GM12872 (cell line): Measurements from ENCODE around the gene MSX2.

Experiments
- TF ChIP-seq, protein P1 (sequence below): IDR thresholded peaks from 3 replicates; pipeline ENCODE4 v1.5.1; 2011; ENCODE audit warnings: low read depth, mild to moderate bottlenecking, low read length, moderate library complexity; ENCODE audit not compliant: insufficient read depth

The MSX2 gene

DNA sequence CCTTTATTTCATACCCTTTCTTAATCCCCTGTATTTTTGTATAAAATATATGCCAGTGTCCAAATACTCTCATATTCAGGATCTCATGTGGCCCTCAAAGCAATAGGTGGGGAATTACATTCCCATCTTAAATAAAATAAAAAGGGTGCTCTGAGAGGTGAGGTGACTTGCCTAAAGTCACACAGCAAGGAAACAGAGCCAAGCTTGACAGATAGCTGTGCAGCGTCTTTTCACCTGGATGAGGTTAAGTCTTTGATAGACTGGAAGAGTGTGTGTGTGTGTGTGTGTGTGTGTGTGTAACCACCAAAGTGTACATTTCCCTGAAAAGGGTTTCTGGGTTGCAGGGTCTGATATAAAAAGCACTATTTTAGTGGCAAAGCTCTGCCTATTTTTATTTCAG is 12.4 kb downstream of the MSX2 start:
- TF ChIP-seq, protein P1, sequence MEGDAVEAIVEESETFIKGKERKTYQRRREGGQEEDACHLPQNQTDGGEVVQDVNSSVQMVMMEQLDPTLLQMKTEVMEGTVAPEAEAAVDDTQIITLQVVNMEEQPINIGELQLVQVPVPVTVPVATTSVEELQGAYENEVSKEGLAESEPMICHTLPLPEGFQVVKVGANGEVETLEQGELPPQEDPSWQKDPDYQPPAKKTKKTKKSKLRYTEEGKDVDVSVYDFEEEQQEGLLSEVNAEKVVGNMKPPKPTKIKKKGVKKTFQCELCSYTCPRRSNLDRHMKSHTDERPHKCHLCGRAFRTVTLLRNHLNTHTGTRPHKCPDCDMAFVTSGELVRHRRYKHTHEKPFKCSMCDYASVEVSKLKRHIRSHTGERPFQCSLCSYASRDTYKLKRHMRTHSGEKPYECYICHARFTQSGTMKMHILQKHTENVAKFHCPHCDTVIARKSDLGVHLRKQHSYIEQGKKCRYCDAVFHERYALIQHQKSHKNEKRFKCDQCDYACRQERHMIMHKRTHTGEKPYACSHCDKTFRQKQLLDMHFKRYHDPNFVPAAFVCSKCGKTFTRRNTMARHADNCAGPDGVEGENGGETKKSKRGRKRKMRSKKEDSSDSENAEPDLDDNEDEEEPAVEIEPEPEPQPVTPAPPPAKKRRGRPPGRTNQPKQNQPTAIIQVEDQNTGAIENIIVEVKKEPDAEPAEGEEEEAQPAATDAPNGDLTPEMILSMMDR, result no peak

DNA sequence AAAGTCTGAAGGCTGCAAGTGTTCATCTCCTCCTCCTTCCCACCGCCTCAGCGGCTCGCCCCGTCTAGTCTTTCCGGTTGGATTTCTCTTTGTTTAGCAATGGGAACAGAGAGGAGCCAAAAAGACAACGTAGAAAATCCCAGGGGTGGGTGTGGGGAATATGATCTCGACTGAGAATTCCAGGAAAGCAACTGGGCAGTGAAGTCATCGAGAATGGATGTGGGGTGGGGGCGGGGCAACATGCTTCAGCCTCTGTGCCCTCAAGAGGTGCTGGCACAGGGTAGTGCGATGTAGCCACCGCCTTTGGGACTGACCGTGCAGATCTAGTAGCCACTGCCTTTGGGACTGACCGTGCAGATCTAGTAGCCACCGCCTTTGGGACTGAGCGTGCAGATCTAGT is 12.9 kb downstream of the MSX2 start:
- TF ChIP-seq, protein P1, result no peak

DNA sequence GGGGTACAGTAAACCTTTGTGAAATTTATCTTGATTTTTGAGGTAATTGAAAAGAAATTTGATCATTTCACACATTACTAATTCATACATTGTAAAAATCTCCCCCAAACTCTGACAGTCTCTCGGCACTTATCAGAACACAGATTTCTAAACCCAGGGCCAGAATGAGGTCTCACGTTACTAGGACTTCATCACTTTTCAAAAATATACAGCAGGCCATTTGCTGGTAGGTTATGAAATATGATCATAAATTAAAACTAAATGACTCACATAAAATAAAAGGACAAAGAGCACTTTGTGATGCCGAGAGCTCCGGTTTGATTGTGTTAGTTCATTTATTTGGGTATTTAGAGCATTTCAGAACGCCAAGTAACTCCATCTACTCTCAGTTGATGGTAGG is 17.0 kb downstream of the MSX2 start:
- TF ChIP-seq, protein P1, result no peak

DNA sequence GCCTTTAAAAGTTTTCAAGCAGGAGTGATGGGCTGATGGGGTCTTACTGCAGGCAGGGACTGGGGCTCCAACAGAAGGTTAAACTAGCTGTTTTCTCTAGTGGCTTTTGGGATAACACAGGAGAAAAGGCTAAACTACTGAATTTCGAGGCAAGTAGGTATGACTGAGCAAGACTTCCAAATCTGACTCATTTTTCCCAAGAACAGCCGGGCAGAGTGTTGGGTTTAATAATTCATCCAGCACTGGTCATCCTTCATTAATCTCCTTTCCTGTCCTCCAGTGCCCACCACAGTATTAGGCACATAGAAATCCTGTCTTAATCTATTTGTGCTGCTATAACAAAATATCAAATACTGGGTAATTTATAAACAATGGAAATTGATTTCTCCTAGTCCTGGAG is 20.5 kb downstream of the MSX2 start:
- TF ChIP-seq, protein P1, result no peak

DNA sequence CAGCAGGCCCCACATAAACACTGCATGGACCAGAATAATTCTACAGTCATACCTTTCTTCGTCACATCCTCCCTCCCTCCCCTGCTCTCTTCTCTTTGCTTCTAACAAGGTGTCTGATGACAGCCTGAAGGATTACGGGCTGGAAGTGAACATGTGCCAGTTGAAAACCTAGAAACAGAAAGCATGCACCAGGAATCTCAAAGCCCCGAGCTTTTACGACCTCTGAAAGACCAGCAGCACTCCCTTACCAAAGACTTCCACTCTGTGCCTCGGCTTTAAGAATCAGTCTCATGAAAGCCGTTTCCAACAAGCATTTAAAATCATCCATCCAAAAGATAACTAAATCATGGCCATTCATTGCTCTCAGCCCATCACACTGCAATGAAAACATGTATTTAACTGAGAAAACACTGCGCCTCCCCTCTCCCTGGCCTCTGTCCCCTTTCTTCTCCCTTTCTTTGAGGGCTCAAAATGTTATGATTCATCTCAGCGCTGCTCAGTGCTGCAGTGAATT is 21.3 kb downstream of the MSX2 start:
- TF ChIP-seq, protein P1, result no peak

DNA sequence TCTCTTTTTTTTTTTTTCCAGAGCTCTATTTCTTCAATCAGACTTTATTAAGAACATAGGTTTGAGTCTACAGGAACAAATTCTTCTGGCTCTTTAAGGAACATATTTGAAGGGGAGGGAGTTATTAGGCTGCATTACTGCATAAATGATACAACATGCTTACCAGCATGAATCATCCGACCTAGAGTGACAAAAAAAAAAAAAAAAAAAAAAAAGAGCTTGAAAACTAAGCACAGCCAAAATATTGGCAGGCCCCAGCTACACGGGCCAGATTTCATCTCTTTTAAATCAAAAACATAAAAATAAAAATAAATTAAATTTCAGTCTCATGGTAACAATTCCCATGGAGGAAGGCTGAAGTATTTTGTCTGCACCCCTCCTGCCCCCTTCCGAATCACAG is 26.3 kb downstream of the MSX2 start:
- TF ChIP-seq, protein P1, result no peak

DNA sequence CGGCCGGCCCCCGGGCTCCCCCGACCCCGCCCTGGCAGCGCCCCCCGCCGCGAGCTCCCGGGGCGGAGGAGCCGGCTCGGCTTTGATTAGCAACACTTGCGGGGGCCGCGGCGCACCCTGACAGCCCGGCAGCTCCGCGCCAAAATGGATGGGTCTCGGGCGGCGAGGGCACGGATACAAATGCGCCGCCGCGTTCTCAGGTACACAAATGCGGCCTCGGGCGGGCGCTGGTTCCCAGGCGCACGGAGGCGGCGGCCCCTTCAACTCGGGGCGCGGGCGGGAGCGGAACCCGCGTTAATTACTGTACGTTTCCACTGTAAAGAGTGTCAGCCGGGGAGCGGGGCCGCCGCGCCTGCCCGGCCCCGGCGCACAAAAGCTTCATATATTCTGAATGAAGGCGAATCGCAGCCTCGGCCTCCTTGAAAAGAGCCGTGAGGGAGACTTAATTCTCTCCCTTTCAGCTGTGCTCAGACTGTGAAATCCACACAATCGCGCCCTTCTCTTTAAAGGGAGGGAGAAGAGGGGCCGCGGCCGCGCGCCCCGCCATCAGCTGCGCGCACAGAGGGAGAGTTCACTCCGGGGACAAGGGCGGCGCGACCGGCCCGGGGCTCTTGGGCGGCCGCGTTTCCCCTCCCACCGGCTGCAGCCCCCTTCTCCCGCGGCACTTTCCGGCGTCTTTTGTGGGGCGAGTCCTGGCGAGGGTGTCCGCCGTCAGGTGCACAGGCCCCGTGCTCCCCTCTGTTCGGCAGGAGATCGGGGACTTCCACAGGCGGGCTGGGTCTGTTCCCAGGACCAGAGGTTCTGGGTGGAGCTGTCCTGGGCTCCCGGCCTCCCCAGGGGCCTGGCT is 27.0 kb downstream of the MSX2 start:
- TF ChIP-seq, protein P1, result no peak
